MM.1S (cell line): Measurements from ENCODE around the gene EEF2K.

Source experiments
- DNase-seq: peaks from one replicate; pipeline ENCODE4 v3.0.0-alpha.2; 2015
- H2AFZ ChIP-seq: fragments of 300-600 bp; sonication (generic); 2 replicates; pipeline ENCODE4 v1.6.0; 2016; ENCODE audit warnings: antibody characterized with exemption, low read length
- H3F3A ChIP-seq: fragments of 300-600 bp; sonication (generic); 2 replicates; pipeline ENCODE4 v1.6.1; 2016; ENCODE audit warnings: mild to moderate bottlenecking, antibody characterized with exemption, low read length, moderate library complexity, mixed read lengths; ENCODE audit not compliant: insufficient read depth
- H3K27ac ChIP-seq: fragments of 300-600 bp; sonication (generic); 2 replicates; pipeline ENCODE4 v1.5.1; 2016; ENCODE audit warnings: mild to moderate bottlenecking, low read length
- H3K27me3 ChIP-seq: fragments of 300-600 bp; sonication (generic); replicated peaks from 2 replicates; pipeline ENCODE4 v1.6.0; 2016; ENCODE audit warnings: low read length; ENCODE audit not compliant: insufficient read depth
- H3K36me3 ChIP-seq: fragments of 300-600 bp; sonication (generic); replicated peaks from 2 replicates; pipeline ENCODE4 v1.6.1; 2016; ENCODE audit warnings: mild to moderate bottlenecking, low read length, mixed read lengths; ENCODE audit not compliant: insufficient read depth
- H3K4me1 ChIP-seq: fragments of 300-600 bp; sonication (generic); 2 replicates; pipeline ENCODE4 v1.6.1; 2016; ENCODE audit warnings: low read length, mixed read lengths
- H3K4me2 ChIP-seq: fragments of 300-600 bp; sonication (generic); 2 replicates; pipeline ENCODE4 v1.6.0; 2016; ENCODE audit warnings: low read depth, low read length
- H3K4me3 ChIP-seq: fragments of 300-600 bp; sonication (generic); 2 replicates; pipeline ENCODE4 v1.5.1; 2016; ENCODE audit warnings: low read length, mixed read lengths
- H3K79me2 ChIP-seq: fragments of 300-600 bp; sonication (generic); 2 replicates; pipeline ENCODE4 v1.6.1; 2016; ENCODE audit warnings: mixed run types, low read length, mixed read lengths
- H3K9ac ChIP-seq: fragments of 300-600 bp; sonication (generic); 2 replicates; pipeline ENCODE4 v1.6.1; 2016; ENCODE audit warnings: low read length, mixed read lengths
- H3K9me2 ChIP-seq: fragments of 300-600 bp; sonication (generic); replicated peaks from 2 replicates; pipeline ENCODE4 v1.6.1; 2016; ENCODE audit warnings: mild to moderate bottlenecking, low read length, mixed read lengths; ENCODE audit not compliant: insufficient read depth
- H3K9me3 ChIP-seq: fragments of 300-600 bp; sonication (generic); replicated peaks from 2 replicates; pipeline ENCODE4 v1.6.1; 2016; ENCODE audit warnings: mild to moderate bottlenecking, low read length, mixed read lengths; ENCODE audit not compliant: insufficient read depth
- H4K20me1 ChIP-seq: fragments of 300-600 bp; sonication (generic); 2 replicates; pipeline ENCODE4 v1.6.1; 2016; ENCODE audit warnings: mild to moderate bottlenecking, low read length, moderate library complexity, mixed read lengths; ENCODE audit not compliant: insufficient read depth
- EZH2 ChIP-seq: fragments of 300-600 bp; sonication (generic); optimal IDR thresholded peaks from 2 replicates; pipeline ENCODE3; 2017; ENCODE audit warnings: low read depth, mild to moderate bottlenecking, antibody characterized with exemption, low read length, mixed read lengths
- EZH2phosphoT487 ChIP-seq: fragments of 300-600 bp; sonication (generic); IDR thresholded peaks from 2 replicates; pipeline ENCODE4 v1.6.1; 2018; ENCODE audit warnings: antibody characterized with exemption, low read length
- TF ChIP-seq, protein P1 (sequence below): fragments of 300-600 bp; sonication (generic); IDR thresholded peaks from 2 replicates; pipeline ENCODE4 v1.5.1; 2016; ENCODE audit warnings: antibody characterized with exemption, low read length, mixed read lengths

Gene EEF2K

DNA sequence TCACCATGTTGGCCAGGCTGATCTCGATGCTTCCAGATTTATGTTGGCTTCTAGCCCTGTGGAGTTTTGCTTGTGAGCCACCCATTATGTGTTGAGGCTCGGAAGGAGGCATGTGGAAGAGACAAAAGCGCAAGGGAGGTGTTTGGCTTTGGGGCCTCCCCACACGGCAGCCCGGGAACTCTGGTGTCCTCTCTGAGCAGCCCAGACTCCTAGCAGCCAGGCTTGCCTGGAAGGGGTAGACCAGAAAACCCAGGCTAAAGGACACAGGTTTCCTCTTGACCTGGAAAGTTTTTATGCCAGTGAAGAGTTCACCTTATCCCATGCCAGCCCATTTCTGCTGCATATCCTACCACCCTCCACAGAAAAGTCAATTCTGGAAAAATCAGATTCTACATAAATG is 22.7 kb upstream of the EEF2K start:
- H3K79me2 ChIP-seq: peaks cover 15% of the 10 kb centered on the region; the same call in 1 of the 2 replicates
- no peaks in the 10 kb centered on the region for H3K9me3 ChIP-seq
- no peaks in the 10 kb centered on the region for H3K36me3 ChIP-seq
- no peaks in the 10 kb centered on the region for H3K9me2 ChIP-seq
- H3K9ac ChIP-seq: no peak overlapping the region
- peaks cover 9% of the 10 kb centered on the region for H3K4me1 ChIP-seq
- H3K4me2 ChIP-seq: peak overlapping the region; percentile 92; the same call in 1 of the 2 replicates
- DNase-seq: no peak
- TF ChIP-seq EZH2 (no peak), EZH2phosphoT487 (no peak)
- TF ChIP-seq, protein P1, sequence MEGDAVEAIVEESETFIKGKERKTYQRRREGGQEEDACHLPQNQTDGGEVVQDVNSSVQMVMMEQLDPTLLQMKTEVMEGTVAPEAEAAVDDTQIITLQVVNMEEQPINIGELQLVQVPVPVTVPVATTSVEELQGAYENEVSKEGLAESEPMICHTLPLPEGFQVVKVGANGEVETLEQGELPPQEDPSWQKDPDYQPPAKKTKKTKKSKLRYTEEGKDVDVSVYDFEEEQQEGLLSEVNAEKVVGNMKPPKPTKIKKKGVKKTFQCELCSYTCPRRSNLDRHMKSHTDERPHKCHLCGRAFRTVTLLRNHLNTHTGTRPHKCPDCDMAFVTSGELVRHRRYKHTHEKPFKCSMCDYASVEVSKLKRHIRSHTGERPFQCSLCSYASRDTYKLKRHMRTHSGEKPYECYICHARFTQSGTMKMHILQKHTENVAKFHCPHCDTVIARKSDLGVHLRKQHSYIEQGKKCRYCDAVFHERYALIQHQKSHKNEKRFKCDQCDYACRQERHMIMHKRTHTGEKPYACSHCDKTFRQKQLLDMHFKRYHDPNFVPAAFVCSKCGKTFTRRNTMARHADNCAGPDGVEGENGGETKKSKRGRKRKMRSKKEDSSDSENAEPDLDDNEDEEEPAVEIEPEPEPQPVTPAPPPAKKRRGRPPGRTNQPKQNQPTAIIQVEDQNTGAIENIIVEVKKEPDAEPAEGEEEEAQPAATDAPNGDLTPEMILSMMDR: no peak
- peak overlapping the region; percentile 79; the same call in 1 of the 2 replicates for H3K27ac ChIP-seq
- H4K20me1 ChIP-seq: no peaks in the 10 kb centered on the region
- H3K4me3 ChIP-seq: no peak overlapping the region
- no peaks in the 10 kb centered on the region for H3K27me3 ChIP-seq
- H2AFZ ChIP-seq: no peak overlapping the region
- peaks cover 21% of the 10 kb centered on the region for H3F3A ChIP-seq

DNA sequence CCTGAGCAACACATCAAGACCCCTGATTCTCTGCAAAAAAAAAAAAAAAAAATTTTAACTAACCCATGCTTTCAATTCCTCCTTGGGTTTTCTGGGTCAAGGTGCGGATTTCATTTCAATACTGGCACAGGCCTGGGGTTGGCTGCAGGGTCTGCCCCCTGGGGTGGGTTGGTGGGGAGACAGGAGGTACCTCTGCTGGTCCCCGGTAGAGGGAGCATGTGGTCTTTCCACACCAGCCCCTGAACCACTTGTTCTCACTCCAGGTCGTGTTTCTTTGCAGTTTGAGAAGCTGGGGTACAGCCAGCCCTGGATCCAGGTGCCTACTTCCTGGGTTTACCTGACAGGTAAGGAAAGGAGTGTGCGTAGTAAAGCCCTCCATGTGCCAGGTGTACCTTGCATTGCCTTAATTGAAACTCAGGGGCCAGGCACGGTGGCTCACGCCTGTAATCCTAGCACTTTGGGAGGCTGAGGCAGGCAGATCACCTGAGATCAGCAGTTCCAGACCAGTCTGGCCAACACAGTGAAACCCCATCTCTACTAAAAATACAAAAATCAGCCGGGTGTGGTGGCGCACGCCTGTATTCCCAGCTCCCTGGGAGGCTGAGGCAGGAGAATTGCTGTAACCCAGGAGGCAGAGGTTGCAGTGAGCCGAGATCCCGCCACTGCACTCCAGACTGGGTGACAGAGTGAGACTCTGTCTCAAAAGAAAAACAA is 22.0 kb upstream of the EEF2K start:
- TF ChIP-seq, protein P1: peak; percentile 71
- no peak for TF ChIP-seq EZH2
- peaks cover 15% of the 10 kb centered on the region; the same call in 1 of the 2 replicates for H3K79me2 ChIP-seq
- H3K4me1 ChIP-seq: peaks cover 16% of the 10 kb centered on the region
- peak overlapping the region; percentile 73 for H2AFZ ChIP-seq
- no peaks in the 10 kb centered on the region for H4K20me1 ChIP-seq
- H3K27ac ChIP-seq: peak overlapping the region; percentile 79; the same call in 1 of the 2 replicates
- peak overlapping the region; percentile 92 for H3K4me2 ChIP-seq
- peaks cover 29% of the 10 kb centered on the region for H3F3A ChIP-seq
- no peaks in the 10 kb centered on the region for H3K9me2 ChIP-seq
- DNase-seq: peak; percentile 62
- no peaks in the 10 kb centered on the region for H3K36me3 ChIP-seq
- H3K4me3 ChIP-seq: peak overlapping the region; percentile 87
- H3K27me3 ChIP-seq: no peaks in the 10 kb centered on the region
- no peaks in the 10 kb centered on the region for H3K9me3 ChIP-seq
- peak overlapping the region; percentile 71; the same call in 1 of the 2 replicates for H3K9ac ChIP-seq

DNA sequence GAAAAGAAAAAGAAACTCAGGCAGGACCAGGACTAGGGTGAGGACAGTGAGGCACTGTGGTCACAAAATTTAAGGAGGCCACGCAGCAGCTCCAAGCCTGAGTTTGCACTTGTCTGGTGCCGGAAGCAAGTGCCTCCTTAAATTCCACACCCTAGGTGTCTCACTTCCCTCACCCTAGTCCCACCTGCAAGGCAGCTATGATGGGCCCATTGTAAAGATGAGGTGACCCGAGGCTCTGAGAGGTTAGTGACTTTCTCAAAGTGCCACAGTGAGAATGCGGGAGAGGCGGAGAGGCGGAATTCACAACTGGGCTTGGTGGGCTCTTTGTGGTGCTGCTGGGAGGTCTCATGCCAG is 21.5 kb upstream of the EEF2K start:
- no peaks in the 10 kb centered on the region for H3K9me3 ChIP-seq
- TF ChIP-seq EZH2phosphoT487 (no peak), EZH2 (no peak)
- TF ChIP-seq, protein P1: no peak

More for the DNA sequence above, 21.5 kb upstream of the EEF2K start:
- H3K36me3 ChIP-seq: no peaks in the 10 kb centered on the region
- peak overlapping the region; percentile 79; the same call in 1 of the 2 replicates for H3K27ac ChIP-seq
- DNase-seq: peak; percentile 82
- peak overlapping the region; percentile 92 for H3K4me2 ChIP-seq
- H3K4me1 ChIP-seq: peaks cover 21% of the 10 kb centered on the region
- no peaks in the 10 kb centered on the region for H4K20me1 ChIP-seq
- peak overlapping the region; percentile 71; the same call in 1 of the 2 replicates for H3K9ac ChIP-seq
- no peaks in the 10 kb centered on the region for H3K9me2 ChIP-seq
- H3K27me3 ChIP-seq: no peaks in the 10 kb centered on the region
- H3K4me3 ChIP-seq: peak overlapping the region; percentile 87
- peak overlapping the region; percentile 73 for H2AFZ ChIP-seq
- H3K79me2 ChIP-seq: peaks cover 15% of the 10 kb centered on the region; the same call in 1 of the 2 replicates
- H3F3A ChIP-seq: peaks cover 34% of the 10 kb centered on the region
